PC-3 (cell line): Measurements from ENCODE around the gene ZBTB14.

ENCODE experiments used
- CTCF ChIP-seq: fragments of 300-600 bp; sonication (generic); conservative IDR thresholded peaks from 2 replicates; pipeline ENCODE4 v1.5.1; 2017; ENCODE audit warnings: antibody characterized with exemption, low read depth, mild to moderate bottlenecking, low read length
- EZH2 ChIP-seq: fragments of 300-600 bp; sonication (generic); IDR thresholded peaks from one replicate; pipeline ENCODE4 v1.6.1; 2017; ENCODE audit warnings: antibody characterized with exemption, mild to moderate bottlenecking, low read length; ENCODE audit not compliant: unreplicated experiment

- TF ChIP-seq EZH2 = no peak
- no peak for TF ChIP-seq CTCF
Observed at GRCh38 chr18:5303636-5304035, 8.1 kb upstream of the ZBTB14 start.
